HepG2 (cell line): ENCODE results near the gene UBE2U. TPM values are rescaled to one million over a fixed set of nuclear protein-coding genes. Genes with fewer than 3 reads are reported as not detected.

Experiments
- ATAC-seq: fragments of 200-7000 bp; cut with Tn5 transposase; 3 replicates; pipeline ENCODE4 v1.9.1; 2020; ENCODE audit warnings: mild to moderate bottlenecking, moderate library complexity
- BruUV-seq: library from RNA; stranded (reverse); fragments of 400-500 nt; replicated peaks from 2 replicates; lab custom pipeline; 2021; lab: Mats Ljungman, UMichigan
- CTCF ChIA-PET: fragments of 300-600 bp; formaldehyde crosslinking; extraction: SDS; loops from one replicate; lab custom pipeline; 2021; ENCODE audit warnings: low total read pairs, inconsistent platforms, low intra/inter-chr PET ratio; lab: Yijun Ruan, JAX
- POLR2A ChIA-PET: fragments of 350-600 bp; sonication (Branson Sonifier 250); formaldehyde crosslinking; loops from one replicate; lab custom pipeline; 2020; ENCODE audit warnings: antibody characterized with exemption, inconsistent platforms; lab: Yijun Ruan, JAX
- DNase-seq: peaks from one replicate; pipeline ENCODE4 v3.0.0-alpha.2; 2015; ENCODE audit warnings: low spot score
- FAIRE-seq: peaks from 3 replicates; lab custom pipeline; 2011; peaks lifted over from hg19 to GRCh38; lab: Jason Lieb, UNC
- H2AFZ ChIP-seq: one replicate; pipeline ENCODE4 v1.6.1; 2011; ENCODE audit warnings: low read length, inconsistent platforms
- H3K27ac ChIP-seq: fragments of 300-600 bp; 3 replicates; pipeline ENCODE4 v1.8.0; 2011; ENCODE audit warnings: mixed run types, mild to moderate bottlenecking, mixed read lengths, low read length, inconsistent platforms; ENCODE audit not compliant: insufficient read depth; ENCODE audit errors: extremely low read length
- H3K27me3 ChIP-seq, 2 experiments: fragments of 200-600 bp in 1 of 2; 2 replicates in 1 of 2; 3 replicates in 1 of 2; pipeline versions ENCODE4 v1.6.0 to v1.8.0; 2011; ENCODE audit warnings: low read length in 2 of 2, mild to moderate bottlenecking in 2 of 2, moderate library complexity in 2 of 2, inconsistent platforms in 1 of 2; ENCODE audit not compliant: insufficient read depth in 2 of 2, control insufficient read depth in 1 of 2
- H3K36me3 ChIP-seq, 2 experiments: fragments of 200-600 bp in 1 of 2; replicated peaks in 1 of 2; 2 replicates in 1 of 2; 3 replicates in 1 of 2; pipeline versions ENCODE4 v1.5.1 to v1.8.0; 2011; ENCODE audit warnings: low read length in 2 of 2, inconsistent platforms in 1 of 2; ENCODE audit not compliant: insufficient read depth in 2 of 2, control insufficient read depth in 1 of 2
- H3K4me1 ChIP-seq: 2 replicates; pipeline ENCODE4 v1.5.1; 2012; ENCODE audit warnings: low read length, inconsistent platforms; ENCODE audit not compliant: insufficient read depth
- H3K4me2 ChIP-seq: 2 replicates; pipeline ENCODE4 v1.6.0; 2011; ENCODE audit warnings: low read depth, low read length, inconsistent platforms
- H3K4me3 ChIP-seq, 3 experiments: fragments of 200-600 bp in 1 of 3; sonication (generic), shearing (Covaris generic) in 1 of 3; replicated peaks in 1 of 3; 2 replicates each; pipeline ENCODE4 v1.5.1; 2011 to 2016; ENCODE audit warnings: low read length in 3 of 3, inconsistent platforms in 2 of 3, low read depth in 2 of 3, mild to moderate bottlenecking in 2 of 3, control low read depth in 1 of 3, mixed read lengths in 1 of 3; ENCODE audit not compliant: insufficient read depth in 1 of 3
- H3K79me2 ChIP-seq: one replicate; pipeline ENCODE4 v1.6.1; 2011; ENCODE audit warnings: low read length, inconsistent platforms; ENCODE audit not compliant: insufficient read depth
- H3K9ac ChIP-seq: 2 replicates; pipeline ENCODE4 v1.6.0; 2011; ENCODE audit warnings: mild to moderate bottlenecking, low read depth, low read length, inconsistent platforms; ENCODE audit not compliant: insufficient read depth
- H3K9me3 ChIP-seq: 2 replicates; pipeline ENCODE4 v1.5.1; 2012; ENCODE audit warnings: mild to moderate bottlenecking, low read length
- H4K20me1 ChIP-seq: 2 replicates; pipeline ENCODE4 v1.6.0; 2011; ENCODE audit warnings: inconsistent platforms, mild to moderate bottlenecking, low read length, moderate library complexity; ENCODE audit not compliant: insufficient read depth
- GABPA ChIP-seq, 2 experiments: IDR thresholded peaks; 2 replicates each; pipeline ENCODE4 v1.6.1; 2011 to 2016; ENCODE audit warnings: low read depth in 2 of 2, low read length in 1 of 2, missing biosample characterization in 1 of 2, missing genetic modification characterization in 1 of 2
- MTERF4 ChIP-seq: sonication (generic); formaldehyde crosslinking; IDR thresholded peaks from 2 replicates; pipeline ENCODE4 v1.8.0; 2023; ENCODE audit warnings: mild to moderate bottlenecking, missing genetic modification reagents
- PCBP1 ChIP-seq: fragments of 200-400 bp; formaldehyde crosslinking; IDR thresholded peaks from 2 replicates; pipeline ENCODE4 v1.6.1; 2017; ENCODE audit warnings: mild to moderate bottlenecking, low read depth, low read length, borderline replicate concordance
- REST ChIP-seq, 2 experiments: IDR thresholded peaks; 2 replicates each; pipeline ENCODE4 v1.6.1; 2011 to 2012; ENCODE audit warnings: low read length in 2 of 2, borderline replicate concordance in 1 of 2, low read depth in 1 of 2, mild to moderate bottlenecking in 1 of 2, moderate library complexity in 1 of 2
- ZNF225 ChIP-seq: sonication (generic); formaldehyde crosslinking; IDR thresholded peaks from 2 replicates; pipeline ENCODE4 v1.4.0; 2020; ENCODE audit warnings: mild to moderate bottlenecking, missing genetic modification reagents
- ZNF282 ChIP-seq: fragments of 450-650 bp; IDR thresholded peaks from 2 replicates; pipeline ENCODE4 v1.6.1; 2018; ENCODE audit not compliant: partially characterized antibody
- ZNF564 ChIP-seq: sonication (generic); formaldehyde crosslinking; IDR thresholded peaks from 2 replicates; pipeline ENCODE4 v1.8.1; 2023; ENCODE audit warnings: mild to moderate bottlenecking, missing genetic modification reagents
- WGBS: methylation state at CpG from one replicate; pipeline ENCODE4 v1.1.6; 2017; ENCODE audit warnings: low lambda C conversion rate; 5-methylcytosine and 5-hydroxymethylcytosine counted together
- in situ Hi-C: cut with HindIII; loops from 2 replicates; pipeline ENCODE4 v1.10.0; 2017; ENCODE audit warnings: low pct_unique_long_range_greater_than_20kb; ENCODE audit not compliant: extremely low pct_ligation_motif_present
- intact Hi-C: fragments of 100-400 bp; cut with micrococcal nuclease; formaldehyde crosslinking; loops from one replicate; pipeline ENCODE4 v1.10.0; 2022; ENCODE audit not compliant: unreplicated experiment
- polyA plus RNA-seq, 8 experiments: library from polyadenylated mRNA; depleted of rRNA in 3 of 8; stranded (reverse) in 7 of 8; unstranded in 1 of 8; fragments of >200 nt; fragmentation: Illumina TruSeq in 4 of 8; extraction: Trizol in 4 of 8; gene quantifications; 2 replicates each; pipeline versions ENCODE4 v1.2.1 to v1.2.3, GENCODE V29; 2011 to 2016; ENCODE audit warnings: low read depth in 4 of 8, missing spikeins in 1 of 8, mixed read lengths in 1 of 8; ENCODE audit not compliant: insufficient read depth in 1 of 8
- total RNA-seq, 5 experiments: library from RNA; depleted of rRNA; stranded (reverse); fragments of >200 nt; fragmentation: Illumina TruSeq; extraction: Trizol; gene quantifications; 2 replicates each; pipeline ENCODE4 v1.2.3, GENCODE V29; 2016; ENCODE audit warnings: low read depth in 1 of 5

The UBE2U gene
- total and polyA plus RNA-seq, 2 of the 13 experiments (the other 11 are each of a cell fraction or from before 2014, with no cell fraction given) = not detected

GRCh38 chr1:64162151-64162550, 41.3 kb upstream of the UBE2U start:
- POLR2A ChIA-PET = no interaction called here
- Histone ChIP-seq H3K4me2 (no peak overlapping the region), H3K79me2 (no peaks in the 10 kb centered on the region), H4K20me1 (no peaks in the 10 kb centered on the region), H3K36me3 (no peaks in the 10 kb centered on the region), H3K4me3 (no peak overlapping the region), H2AFZ (no peak overlapping the region), H3K4me1 (no peaks in the 10 kb centered on the region), H3K9me3 (no peaks in the 10 kb centered on the region), H3K27ac (no peak overlapping the region), H3K27me3 (no peaks in the 10 kb centered on the region), H3K9ac (no peak overlapping the region)
- DNase-seq = no peak
- intact Hi-C loops (no loop called here), in situ Hi-C loops (no loop called here)
- CTCF ChIA-PET = no interaction called here
- no peak for TF ChIP-seq PCBP1
- TF ChIP-seq ZNF282 = no peak
- no peak for TF ChIP-seq GABPA (IDR thresholded peaks at IDR 0.05; ENCODE audit: low read depth, low read length)
- no peak for TF ChIP-seq GABPA (CRISPR knock-in tag; IDR thresholded peaks at IDR 0.05; ENCODE audit: low read depth)
- TF ChIP-seq REST (IDR thresholded peaks at IDR 0.05; ENCODE audit: borderline replicate concordance in 1 of 2, low read depth in 1 of 2, low read length in 2 of 2) = no peak
- TF ChIP-seq MTERF4 (CRISPR knock-in tag) = no peak
- TF ChIP-seq ZNF564 (CRISPR knock-in tag) = no peak
- no peak for TF ChIP-seq ZNF225 (CRISPR knock-in tag)
- BruUV-seq = no TSS peak
- no peak for ATAC-seq
- WGBS = 69% methylated on average over 5 of the region's 6 CpGs
- FAIRE-seq = no peak
